NCI-H1105 treated with DMSO at 0.1 percent for 48 hours (cell line): Measurements from ENCODE around the gene HOXA9.

Source experiments
- DNase-seq: peaks from one replicate; lab custom pipeline; 2025; lab: John Stamatoyannopoulos, UW

HOXA9 gene

DNA sequence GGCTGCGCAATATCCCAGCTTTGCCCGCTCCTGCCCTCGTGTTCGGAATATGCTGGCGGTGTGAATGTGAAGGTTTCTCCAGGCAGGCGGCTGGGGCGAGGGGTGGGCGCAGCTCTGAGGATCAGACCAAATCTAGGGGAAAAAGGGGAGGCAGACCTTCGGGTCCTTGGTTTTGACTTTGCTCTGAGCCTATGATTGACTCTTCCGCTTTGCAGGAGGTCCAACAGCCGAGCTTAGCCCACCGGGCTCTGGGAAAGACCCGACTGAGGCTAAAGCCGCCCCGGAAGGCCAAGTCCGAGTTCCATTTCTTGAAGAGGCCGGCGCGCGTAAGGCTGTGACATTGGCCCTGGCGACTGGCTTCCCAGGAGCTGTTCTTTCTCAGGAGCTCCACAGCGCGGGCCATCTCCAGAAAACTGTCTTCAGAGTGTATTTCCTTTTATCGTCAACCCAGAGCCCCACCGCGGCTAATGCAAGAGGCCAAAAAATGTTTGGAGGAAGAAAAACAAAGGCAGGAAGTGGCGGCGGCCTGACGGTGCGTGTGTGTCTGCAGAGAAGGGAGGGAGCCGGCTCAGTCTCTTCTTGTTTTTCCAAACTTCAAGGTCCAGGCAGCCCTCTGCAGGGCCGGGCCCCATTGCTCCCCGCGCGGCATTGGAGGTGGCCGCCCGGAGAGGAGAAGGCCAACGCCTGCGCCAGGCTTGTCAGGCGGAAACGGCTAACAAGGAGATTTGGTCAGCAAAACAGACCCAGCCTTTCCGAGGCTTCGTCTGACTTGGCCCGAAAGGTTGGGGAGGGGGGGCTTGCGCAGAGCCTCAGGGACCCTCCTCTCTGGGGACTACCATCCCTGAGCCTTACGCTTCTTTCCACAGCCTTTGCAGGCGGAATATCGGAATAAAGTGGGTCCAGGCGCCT lies 23.3 kb upstream of the HOXA9 start:
- DNase-seq: no peak

DNA sequence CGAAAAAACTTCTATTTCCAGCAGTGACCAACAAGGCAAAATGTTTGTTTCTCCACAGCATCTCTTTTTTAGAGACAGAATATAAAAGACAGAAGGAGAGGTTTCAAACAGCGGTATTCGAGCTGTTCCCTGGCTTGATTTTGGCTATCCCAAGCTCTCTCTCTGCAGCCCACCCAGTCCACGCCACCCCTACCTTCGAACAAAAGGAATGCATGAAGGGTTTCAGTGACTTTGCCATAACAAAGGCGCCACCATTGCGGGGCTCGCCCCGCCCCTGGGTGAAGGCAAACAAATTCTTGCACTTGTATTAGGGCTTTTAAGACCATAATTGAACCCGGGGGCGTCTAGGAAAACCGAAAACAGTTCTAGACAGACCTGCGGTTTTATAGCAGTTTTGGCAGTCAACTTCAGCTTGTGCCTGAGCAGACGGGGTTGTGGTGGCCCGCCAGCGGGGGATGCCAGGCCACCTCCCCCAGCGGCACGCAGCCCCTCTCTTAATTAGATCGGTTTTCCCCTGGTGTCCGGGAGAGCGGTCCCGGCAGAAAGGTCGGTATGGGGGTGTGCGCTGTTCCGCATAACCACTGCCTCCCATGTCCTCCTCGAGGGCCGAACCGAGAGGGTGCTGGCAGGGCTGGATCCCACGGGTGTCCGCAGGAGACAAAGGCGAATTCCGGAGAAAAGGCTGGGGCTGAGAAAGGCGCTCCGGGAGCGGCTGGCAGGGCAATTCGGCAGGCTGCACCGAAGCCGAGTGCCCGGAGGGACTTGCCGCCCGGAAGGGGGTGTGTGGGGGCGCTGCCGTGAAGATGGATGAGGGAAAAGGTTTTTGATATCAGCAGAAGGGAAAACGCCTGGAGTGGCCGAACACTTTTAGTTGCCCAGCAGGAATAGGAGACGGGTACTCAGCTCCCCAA lies 22.4 kb upstream of the HOXA9 start:
- no peak for DNase-seq

DNA sequence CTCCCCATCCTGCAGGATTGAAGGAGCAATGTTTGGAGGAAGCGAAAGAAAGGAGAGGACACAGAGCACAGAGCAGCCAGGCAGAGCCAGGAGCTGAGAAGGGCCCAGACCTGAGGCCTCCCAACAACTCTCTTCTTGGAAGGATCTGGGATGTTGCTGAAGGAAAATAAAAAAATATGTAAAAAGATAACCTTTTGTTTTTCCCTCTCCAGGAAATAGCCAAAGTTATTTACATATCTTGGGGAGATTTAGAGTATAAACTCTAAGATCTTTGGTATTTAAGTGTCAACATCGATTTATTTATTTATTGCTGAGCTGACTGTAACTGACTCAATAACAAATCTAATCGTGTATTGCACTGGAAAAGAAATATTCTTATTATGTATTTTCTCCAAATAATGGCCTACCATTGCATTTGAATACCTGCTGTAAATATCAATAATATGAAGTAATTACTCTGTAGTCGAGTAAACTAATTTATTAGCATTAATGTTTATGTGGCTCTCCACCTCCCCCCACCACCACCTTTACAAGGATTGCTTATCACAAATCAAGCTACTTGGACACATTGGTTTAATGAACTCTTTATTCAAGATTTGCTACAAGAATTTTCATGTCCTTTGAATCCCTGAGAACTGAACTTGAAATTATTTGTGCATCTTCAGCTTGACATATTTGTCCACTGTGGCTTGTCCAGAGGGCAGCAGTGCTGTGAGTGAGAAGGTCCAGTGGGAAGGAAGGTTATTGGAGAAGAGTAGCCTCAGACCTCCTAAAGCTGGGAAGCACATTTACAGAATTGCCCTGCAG lies 21.5 kb upstream of the HOXA9 start:
- DNase-seq: no peak

DNA sequence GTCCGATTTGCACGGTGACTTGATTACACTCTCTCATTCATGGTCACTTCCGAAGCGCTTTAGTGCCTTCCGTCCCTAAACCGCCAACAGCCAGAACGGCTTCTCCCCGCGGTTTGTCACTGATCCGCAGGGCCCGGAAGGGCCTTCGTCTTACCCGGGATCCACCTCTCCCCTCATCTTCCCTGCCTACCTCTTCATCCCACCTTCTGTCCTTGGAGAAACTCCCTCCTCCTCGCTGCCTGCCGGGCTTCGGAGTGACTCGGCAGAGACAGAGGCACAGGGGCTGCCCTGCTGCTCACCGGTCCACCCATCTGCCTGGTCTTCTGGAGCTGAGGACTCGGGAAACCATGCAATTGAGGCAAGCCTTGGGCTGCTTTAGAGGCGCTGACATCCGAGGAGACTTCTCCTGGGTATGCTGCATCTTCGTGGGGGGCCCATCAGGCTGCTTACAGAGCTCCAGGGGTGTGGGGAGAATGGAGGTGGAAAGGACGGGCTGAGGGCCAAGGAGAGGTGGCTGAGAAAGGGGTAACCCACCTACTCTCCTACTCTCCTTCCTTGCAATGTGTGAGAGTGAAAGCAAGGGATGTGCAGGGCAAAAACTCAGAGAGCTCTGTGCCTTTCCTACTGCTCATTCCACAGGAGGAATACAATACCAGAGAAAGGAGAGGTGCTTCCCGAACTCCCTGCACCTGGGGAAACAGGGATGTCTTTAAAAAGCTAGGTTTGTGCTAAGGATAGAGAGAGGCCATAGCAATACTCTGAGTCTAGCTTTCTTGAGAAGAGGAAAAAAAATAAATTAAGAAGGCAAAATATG lies 20.7 kb upstream of the HOXA9 start:
- DNase-seq: no peak

DNA sequence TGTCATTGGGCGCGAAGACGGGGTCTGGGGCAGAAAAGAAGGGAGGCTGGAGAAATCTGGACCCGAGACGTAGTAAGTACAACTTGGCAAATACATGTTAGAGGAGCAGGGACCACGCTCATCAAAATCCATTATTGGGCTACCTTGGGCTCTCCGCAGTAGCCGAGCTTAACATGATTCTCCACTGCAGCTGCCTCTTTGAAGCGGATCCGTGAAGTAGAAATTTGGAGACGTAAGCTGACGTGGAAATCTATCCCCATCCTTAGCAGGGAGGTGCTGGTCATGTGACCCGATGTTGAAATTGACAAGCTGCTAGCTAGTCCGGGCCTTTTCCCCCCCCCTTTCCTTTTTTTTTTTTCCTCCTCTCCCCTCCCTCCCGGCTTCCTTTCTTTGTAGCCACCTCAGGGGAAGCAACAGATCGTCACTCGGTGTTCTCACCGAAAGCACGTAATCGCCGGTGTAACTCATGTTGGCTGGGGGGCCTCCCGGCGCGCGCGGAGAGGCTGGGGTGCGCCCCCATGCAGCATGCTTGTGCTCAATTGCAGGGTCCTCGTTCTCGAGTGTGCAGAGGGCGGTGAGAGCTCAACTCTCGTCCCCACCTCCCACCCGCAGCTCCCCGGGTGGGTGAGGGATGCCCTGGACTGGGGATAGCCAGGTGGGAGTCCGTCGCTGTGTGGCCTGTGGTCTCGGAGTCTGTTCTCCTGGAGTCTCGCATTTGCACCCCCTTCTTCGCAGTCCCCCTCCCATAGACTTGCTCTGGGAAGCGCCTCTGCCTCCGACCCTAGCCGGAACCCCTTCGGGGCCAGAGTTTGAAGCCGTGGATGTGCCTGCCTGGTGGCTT lies 19.9 kb upstream of the HOXA9 start, which contains the start of gene HOXA11:
Gene HOXA11 (minus strand): TSS at position 220 of the 841 bp plus-strand sequence. CDS start 88 bp downstream, at position 132.
- no peak for DNase-seq

DNA sequence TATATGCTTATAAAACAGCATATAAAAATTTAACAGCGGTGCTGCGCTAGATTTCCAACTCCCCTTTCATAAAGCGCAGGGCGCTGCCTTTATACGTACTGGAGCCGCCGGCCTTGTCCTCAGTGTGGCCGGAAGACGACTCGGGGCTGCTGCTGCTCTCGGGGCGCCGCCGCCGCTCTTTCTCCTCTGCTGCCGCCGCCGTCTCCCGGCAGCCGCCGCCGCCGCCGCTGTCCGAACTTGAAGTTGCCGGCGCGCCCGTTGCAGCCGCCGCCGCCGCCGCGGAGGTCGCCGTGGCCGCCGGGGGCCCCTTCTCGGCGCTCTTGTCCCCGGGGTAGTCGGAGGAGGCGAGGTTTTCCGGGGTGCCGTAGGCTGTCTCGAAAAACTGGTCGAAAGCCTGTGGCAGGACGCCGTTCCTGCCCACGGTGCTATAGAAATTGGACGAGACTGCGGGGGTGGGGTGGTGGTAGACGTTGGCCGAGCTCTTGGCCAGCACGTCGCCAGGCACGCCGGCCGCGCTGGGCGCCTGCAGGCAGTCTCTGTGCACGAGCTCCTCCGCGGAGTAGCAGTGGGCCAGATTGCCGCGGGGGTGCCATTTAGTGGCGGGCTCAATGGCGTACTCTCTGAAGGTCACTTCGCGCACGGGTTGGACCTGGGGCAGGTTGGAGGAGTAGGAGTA lies 19.1 kb upstream of the HOXA9 start:
- DNase-seq: peak; percentile 52

DNA sequence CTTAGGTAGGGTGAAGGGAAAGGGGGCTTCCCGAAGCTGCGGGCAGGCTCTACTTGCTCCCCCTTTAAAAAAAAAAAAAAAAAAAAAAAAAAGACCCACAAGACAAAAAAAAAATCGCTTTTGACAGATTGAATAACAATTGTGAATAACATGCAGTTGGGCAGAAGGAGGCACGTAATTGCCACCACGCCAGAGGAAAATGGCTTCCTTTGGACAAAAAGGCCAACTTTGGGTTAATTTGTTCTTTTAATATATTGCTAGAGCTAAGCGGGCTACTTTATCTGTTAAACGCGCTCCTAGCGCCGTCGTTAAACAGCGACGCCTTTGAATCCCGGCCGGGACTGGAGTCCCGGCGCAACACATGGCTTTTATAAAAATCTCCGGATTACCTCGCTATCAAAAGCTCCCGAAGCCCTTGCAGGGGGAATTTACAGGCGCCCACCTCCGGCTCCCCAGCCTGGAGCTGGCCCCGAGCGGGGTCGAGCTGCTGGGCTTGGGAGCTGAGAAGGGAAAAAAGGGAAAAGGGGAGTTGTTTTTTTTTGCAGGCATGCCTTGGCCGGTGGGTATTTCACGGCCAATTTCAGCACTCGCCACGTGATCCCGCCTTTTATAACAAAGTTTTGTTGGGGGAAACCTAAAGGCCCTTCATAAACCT lies 18.5 kb upstream of the HOXA9 start:
- peak; percentile 46 for DNase-seq

DNA sequence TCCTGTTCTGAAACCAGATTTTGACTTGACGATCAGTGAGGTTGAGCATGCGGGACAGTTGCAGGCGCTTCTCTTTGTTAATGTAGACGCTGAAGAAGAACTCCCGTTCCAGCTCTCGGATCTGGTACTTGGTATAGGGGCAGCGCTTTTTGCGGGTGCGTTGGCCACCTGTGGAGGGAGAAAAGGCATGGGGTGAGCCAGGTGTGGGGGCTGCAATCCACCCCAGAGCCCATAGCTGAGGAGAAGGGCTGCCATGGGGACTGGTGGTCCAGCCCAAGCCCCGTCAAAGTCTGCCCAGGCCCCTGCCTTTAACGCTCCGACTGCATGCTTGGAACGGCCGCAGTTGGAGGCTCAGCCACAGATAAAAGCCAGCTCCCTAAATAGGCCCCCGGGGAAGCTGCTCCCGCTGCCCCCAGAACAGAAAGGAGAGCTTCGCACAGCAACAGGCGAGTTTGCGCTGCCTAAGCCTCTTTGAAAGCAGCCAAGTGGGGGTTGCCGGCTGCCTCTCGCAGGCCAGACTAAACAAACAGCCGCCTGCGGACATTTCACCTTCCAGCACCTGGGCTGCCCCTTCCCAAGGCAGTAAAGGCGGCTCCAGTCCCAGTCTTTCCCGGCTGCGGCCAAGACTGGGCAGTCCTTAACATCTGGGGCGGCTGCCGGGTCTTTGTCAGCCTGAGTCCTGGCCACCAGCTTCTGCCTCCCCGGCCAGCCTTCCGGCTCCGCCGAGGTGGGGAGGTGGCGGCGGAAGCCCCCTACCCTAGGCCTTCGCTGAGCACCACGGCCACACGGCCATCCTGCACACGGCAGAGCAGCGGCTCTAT lies 17.7 kb upstream of the HOXA9 start:
- peak; percentile 54 for DNase-seq

DNA sequence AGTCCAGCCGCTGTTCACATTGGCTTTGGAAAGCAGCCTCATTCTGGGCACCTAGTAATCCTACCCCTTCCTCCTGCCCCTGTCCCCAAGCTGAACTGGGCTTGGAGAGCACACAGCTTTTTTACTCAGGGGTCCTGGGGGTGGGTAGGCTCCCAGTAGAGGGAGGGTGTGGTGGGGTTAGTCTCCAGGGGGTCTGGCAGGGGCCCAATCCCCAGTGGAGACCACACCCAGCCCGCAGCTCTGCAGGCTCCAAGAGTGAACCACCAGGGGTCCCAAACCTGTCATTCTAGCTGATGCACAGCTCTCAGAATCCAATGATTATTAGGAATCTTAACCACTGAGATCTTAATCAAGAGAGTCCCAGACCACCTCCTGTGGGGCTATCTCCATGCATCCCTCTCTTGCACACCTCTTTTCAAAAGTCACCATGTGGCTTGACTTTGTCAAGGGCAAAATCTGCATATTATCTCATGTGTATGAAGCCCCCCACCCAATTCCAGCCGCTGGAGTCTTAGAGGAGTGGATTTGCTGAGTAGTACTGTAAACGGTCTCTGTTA lies 17.0 kb upstream of the HOXA9 start:
- no peak for DNase-seq

DNA sequence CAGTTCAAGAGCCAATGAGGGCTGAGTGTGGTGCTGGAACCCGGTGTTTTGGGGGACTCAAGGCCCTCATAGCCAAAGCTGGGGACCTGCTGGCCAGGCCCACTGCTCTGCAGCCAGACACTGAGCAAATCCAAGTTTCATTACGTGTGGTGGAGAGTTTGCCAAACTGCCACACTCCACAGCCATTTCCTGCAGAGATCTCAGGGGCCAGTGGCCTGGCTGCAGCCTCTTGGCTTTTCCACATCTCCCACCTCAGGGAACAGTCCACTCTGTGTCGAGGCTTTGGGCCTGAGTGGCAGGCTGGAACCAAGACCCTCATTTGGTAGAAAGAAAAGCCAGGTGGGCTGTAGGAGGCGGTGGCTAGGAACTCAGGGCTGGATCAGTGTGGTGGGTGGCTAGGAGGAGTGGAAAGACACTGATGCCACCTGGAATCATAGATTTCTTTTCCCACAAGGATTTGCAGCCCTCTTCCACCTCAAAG lies 16.5 kb upstream of the HOXA9 start:
- DNase-seq: no peak

DNA sequence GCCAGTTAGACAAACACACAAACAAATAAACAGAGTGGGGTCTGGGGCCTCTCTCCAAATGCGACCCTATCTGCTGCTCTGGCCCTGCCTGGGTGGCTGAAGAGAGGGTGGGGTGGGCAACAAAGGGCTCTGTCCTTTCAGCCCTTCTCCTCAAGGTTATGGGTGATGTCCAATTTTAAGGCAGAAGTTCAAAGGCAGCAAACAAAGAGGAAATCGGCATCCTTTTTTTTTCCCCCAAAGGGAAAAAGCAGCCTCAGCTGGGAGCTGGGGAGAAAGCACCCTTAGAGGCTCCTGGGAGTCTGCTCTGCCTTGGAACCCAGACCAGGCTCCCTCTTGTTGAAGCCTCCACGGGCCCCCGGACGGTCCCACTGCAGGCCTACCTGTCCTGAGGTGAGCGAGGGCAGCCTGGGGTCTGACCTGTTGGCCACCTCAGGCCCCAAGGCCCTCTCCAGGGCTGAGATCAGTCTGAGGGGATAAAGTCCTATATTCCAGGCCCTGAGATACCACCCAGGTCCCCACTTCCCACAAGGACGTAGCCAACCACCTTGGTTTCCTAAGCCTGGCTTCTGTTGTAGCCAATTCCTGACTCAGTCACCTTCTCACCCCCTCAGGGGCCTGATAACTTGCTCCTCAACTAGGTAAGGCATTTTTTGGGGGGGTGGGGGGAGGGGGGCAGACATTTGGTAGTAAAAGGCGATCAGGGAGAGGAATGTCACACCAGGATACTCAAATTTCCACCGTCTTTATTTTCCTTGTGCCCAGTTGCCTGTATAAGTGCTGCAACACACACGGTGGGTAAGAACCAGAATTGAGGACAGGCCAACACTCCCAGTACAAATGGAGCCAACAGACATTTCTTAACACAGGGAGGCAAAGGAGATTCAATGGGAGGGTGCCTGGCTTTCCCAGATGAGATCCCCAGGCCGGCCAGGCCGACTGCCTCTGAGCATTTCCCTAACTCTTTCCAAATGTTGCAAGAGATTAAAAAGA lies 15.4 kb upstream of the HOXA9 start:
- DNase-seq: no peak

DNA sequence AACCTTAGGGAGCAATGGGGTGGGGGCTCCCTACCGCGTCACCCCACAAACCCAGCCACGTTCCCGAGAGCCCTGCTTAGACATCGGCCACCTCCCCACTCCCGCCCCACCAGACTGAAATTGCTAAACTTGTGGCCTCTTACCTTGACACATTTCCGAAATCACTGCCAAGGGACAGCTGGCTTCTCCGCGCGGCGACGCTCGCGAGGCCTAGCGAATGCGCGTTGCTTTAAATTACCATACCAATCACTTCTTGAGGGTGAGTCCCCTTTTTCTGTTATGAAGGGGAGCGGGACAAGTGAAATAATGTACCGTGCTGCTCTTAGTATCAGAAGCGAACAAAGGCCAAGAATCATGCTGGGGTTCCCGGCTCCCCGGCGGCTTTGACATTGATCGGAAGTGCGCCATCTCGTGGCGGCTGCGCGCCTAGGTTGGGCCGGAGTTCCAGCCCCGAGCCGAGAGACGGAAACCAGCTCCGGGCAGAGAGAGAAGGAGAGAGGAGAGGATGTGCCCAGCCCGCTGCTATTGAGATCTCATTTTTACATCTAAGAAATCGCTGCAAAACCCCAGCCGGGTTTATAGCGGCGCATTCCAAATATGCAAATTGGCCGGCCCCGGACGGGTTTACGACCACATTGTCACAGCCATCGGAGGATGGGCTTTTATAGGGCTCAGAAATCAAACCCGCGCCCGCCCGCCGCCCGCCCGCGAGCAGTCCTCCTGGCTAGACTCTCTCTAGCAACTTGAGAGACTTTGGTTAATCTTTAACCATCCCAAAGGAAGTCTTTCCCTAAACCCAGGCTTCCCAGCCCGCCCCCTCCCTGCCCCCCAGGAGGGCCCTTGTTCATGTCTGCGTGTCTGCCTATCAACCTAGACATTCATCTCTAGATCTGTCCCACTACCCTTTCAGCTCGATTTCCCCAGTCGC lies 14.4 kb upstream of the HOXA9 start:
- DNase-seq: no peak

DNA sequence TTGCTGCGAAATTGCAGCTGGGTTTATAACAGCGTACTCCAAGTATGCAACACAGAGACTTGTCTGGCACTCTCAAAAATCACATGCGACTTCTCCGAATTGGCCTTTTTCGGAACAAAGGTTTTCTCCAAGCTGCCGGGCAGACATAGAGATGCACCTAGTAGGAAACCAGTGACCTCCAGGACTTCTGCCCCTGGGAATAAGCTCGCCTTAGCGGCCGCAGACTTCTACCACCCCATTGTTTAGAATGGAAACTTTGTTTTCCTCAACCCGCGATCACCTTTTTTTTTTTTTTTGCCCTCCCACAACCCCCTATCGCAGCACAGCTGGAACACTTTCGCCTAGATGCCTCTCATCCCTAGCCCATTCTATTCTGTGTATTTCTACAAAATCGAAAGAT lies 13.7 kb upstream of the HOXA9 start:
- DNase-seq: no peak

DNA sequence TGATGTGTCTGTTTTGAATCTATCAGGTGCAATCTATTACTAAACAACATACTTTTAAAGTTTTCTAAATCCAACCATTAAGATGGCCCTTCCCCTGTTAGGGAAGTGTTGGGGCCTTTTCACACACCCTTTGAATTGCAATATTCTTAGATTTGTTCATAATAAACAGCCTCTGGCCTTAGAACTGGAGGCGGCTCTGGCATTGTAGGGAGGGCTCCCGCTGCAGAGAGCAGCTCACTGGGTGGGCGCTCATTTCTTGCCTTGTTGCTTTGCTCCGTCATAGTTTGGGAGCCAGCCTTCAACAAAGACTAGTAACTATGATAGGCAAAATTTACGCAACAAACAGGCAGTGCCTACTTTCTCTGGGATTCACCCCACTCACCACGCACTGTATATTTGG lies 13.0 kb upstream of the HOXA9 start:
- no peak for DNase-seq

DNA sequence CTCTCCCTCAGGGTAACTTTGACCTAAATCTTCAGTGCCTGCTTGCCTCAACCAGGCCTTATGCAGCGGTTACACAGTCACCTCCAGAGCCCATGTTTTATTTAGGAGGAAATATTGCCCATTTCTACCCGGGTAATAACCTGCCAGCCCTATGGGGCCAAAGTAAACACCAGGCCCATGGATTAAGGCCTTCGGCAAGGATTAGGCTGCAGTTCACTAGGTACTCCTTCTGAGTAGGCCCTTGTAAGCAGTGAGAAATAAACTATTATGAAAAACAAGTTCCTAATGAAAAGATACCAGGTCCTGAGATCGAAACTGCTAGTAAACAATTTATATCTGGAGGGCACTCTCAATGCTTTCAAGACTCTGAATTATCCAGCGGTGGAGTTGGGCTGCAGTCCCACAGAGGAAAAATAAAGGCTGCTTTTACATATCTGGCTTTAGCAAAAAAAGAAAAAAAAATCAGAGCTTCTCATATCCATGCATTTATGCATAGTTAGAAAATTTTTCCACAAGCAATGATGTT lies 12.5 kb upstream of the HOXA9 start:
- DNase-seq: no peak
